ENCODE measurements around the gene AMPD3.

The AMPD3 gene

DNA sequence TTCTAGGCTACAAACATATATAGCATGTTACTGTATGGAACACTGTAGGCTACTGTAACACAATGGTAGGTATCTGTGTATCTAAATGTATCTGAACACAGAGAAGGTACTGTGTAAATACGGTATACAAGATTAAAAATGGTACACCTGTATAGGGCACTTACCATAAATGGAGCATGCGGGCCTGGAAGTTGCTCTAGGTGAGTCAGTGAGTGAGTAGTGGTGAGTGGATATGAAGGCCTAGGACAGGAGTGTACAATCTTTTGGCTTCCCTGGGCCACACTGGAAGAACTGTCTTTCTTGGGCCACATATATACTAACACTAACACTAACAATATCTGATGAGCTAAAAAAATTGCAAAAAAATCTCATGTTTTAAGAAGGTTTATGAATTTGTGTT, 64.6 kb downstream of the AMPD3 start:
- TF ChIP-seq CTCF (IDR thresholded peaks at IDR 0.05): no peak

- TF ChIP-seq CTCF (IDR thresholded peaks at IDR 0.05): no peak
Measured at GRCh38 chr11:10520562-10520961, 65.5 kb downstream of the AMPD3 start.

GRCh38 chr11:10522276-10522675, 67.2 kb downstream of the AMPD3 start:
- TF ChIP-seq CTCF (IDR thresholded peaks at IDR 0.05): no peak

GRCh38 chr11:10522921-10523320, 67.9 kb downstream of the AMPD3 start:
- no peak for TF ChIP-seq CTCF (IDR thresholded peaks at IDR 0.05)

DNA sequence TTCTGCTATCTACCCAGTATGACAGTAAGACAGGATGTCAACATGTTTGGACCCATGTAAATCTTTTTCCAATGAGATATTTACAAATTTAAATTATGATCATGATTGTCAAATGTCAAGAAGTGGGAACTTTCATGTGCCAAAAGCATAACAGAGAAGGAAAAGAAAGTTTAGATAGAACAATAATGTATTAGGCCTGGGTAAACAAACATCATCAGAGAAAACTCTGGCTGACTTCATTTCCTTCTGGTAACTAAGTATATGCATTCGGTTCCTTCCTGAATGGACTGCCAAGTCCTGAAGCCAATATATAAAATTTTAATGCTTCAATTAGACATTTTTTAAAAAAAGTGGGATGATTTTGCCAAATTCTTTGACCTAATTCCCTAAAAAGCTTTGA, 69.4 kb downstream of the AMPD3 start:
- no peak for TF ChIP-seq CTCF (IDR thresholded peaks at IDR 0.05)

DNA sequence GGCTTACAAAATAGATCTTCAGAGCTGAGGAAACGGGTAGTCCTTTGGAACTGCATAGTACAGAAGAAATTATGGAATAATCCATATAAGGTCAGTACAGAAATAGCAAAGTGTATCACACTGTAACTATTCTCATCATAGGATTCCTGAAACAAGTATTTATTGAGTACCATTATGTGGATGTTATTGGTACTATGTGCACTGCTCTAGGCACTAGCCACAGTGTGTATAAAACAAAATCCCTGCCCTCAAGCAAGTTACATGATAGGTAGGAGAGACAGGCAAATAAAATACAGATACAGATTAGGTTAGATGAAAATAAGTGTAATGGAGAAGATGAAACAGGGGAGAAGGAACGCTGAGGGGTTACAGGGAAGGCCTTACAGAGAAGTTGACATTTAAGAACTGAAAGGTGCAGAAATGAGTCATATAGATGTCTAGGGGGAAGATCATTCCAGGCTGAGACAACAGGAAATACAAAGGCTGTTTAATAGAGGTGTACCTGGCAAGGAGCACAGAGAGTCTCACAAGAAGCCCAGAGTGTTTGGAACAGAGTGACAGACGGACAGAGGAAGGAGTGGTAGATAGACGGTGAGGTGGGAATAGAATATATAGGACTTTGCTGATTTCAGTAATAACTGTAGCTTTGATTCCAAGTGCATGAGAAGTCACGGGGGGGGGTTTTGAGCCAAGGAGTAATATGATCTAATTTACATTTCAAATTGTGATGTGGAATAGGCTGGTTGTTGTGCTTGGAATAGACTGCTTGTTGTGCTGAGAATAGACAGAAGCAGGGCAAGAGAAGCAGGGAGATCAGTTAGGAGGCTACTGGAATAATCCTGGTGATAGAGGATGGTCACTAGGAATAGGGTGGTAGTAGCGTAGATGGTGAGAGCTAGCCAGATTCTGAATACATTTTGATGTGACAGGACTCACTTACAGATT, 72.2 kb downstream of the AMPD3 start:
- TF ChIP-seq CTCF (IDR thresholded peaks at IDR 0.05): no peak

- no peak for TF ChIP-seq CTCF (IDR thresholded peaks at IDR 0.05)
Measured at GRCh38 chr11:10528121-10528520, 73.1 kb downstream of the AMPD3 start.

All from LNCAP (cell line).